Activated CD8-positive, alpha-beta T cell treated with anti-CD3 and anti-CD28 coated beads, Interleukin-2, amount 10 ng/mL, durations not matched to agents 7 days and 5 days (primary cell): ENCODE measurements around the gene ZNF267. TPM values are rescaled to one million over a fixed set of nuclear protein-coding genes. Genes with fewer than 3 reads are reported as not detected.
A peak's percentile ranks its signal among the peaks of the same experiment; 100 is the strongest.

Experiments
- ATAC-seq: fragments of 150-1000 bp; cut with Tn5 transposase; one replicate; pipeline ENCODE4 v1.10.0; 2021; ENCODE audit warnings: moderate library complexity
- CTCF ChIA-PET: fragments of 350-600 bp; sonication (Branson Sonifier 250); formaldehyde crosslinking; loops from one replicate; lab custom pipeline; 2021; ENCODE audit warnings: antibody characterized with exemption; lab: Charles Lee
- POLR2A ChIA-PET: fragments of 350-600 bp; sonication (Branson Sonifier 250); formaldehyde crosslinking; loops from one replicate; lab custom pipeline; 2021; ENCODE audit warnings: antibody characterized with exemption; lab: Charles Lee
- DNase-seq: peaks from one replicate; pipeline ENCODE4 v3.0.0-alpha.2; 2020
- H3K27ac Mint-ChIP-seq: one replicate; pipeline ENCODE4 v1.8.0; 2021; ENCODE audit warnings: mild to moderate bottlenecking, mixed read lengths
- H3K27me3 Mint-ChIP-seq: one replicate; pipeline ENCODE4 v1.8.0; 2021; ENCODE audit warnings: low read depth, mixed read lengths
- H3K36me3 Mint-ChIP-seq: one replicate; pipeline ENCODE4 v1.8.0; 2021; ENCODE audit warnings: low read depth, mixed read lengths
- H3K4me1 Mint-ChIP-seq: one replicate; pipeline ENCODE4 v1.8.0; 2021; ENCODE audit warnings: low read depth, mixed read lengths
- H3K4me3 Mint-ChIP-seq: one replicate; pipeline ENCODE4 v1.8.0; 2021; ENCODE audit warnings: mild to moderate bottlenecking, mixed read lengths
- H3K9me3 Mint-ChIP-seq: one replicate; pipeline ENCODE4 v1.8.0; 2022; ENCODE audit warnings: mixed read lengths; ENCODE audit not compliant: insufficient read depth
- total RNA-seq, 2 experiments: library from RNA; stranded (reverse); gene quantifications; one replicate each; pipeline ENCODE4 v1.2.3, GENCODE V29; 2021

ZNF267 gene
- total RNA-seq, 2 experiments from 2014 or later = 43.9 to 49.8 TPM

DNA sequence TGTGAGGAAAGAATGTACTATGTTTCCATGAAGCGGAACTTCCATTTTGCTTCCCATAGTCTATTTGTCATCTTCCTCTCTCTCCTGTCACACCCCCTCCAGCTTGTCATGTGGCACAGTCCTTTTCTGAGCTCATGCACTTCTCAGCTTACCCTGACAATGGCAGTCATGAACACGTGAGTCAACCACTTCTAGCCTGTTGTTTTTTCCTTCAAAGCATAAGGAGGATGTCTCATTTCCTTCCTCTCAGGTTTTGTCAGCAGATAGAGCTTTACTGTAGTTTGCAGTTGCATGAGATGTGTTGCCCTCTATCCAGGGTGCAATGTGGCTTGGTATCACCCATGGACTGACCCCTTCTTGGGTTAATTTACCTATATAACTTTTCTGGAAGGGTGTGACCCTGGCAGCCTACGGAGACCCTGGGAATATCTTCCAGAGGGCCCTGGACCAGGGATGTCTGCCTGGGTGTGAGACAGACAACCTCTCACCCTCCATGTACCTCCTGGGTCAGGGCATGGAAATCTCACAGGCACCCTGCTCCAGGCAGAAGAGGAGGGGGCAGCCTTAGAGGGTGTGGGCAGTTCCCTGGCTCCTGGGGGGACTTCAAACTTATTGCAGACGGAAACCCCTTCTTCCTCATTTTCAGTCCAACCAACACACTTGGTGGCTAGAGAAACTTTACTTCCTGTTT, 4.0 kb upstream of the ZNF267 start:
- Mint-ChIP-seq H3K27me3 (no peaks in the 10 kb centered on the region), H3K4me3 (peak overlapping the region; percentile 50)

DNA sequence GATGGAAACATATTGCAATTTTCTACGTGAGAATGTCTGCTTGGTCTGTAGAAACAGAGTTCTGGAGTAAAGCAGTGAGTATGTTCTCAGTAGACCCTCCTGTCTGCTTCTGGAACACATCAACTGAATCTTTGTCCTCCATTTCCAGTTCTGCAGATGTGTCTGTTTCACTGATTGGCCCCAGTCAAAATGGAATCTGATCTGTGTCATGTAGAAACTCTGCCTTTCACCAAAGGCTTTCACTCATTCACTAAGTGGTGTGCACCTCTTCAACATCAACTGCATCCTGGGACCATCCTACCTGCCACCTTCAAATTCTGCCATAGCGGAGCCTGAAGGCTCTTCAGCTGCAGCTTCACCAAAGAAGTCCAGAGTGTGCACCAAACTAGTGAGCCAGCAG, 2.8 kb upstream of the ZNF267 start:
- Mint-ChIP-seq H3K27me3 (no peaks in the 10 kb centered on the region), H3K9me3 (peaks cover 4% of the 10 kb centered on the region), H3K4me1 (peaks cover 60% of the 10 kb centered on the region), H3K4me3 (no peak overlapping the region), H3K27ac (peak overlapping the region; percentile 39), H3K36me3 (peaks cover 29% of the 10 kb centered on the region)
- ChIA-PET CTCF (interaction anchor here (2.9 to 6.0 kb wide), 2 partner anchors 157 to 413 kb away, joined by 23 to 76 read pairs; partner anchors contain the start of gene ARMC5), POLR2A (no interaction called here)
- ATAC-seq = no peak
- no peak for DNase-seq

More for the DNA sequence above, 4.0 kb upstream of the ZNF267 start:
- peak; percentile 75 for ATAC-seq
- ChIA-PET CTCF (interaction anchor here (0.6 to 6.0 kb wide), 26 partner anchors 8 to 934 kb away, joined by 3 to 76 read pairs (median 5); partner anchors contain the start of genes ARMC5, HSD3B7, ITGAM and PYCARD), POLR2A (interaction anchor here (0.6 to 2.4 kb wide), 10 partner anchors 8 to 410 kb away, joined by 3 to 13 read pairs (median 4); a partner anchor contains a TSS)
- peak; percentile 88 for DNase-seq
- peaks cover 18% of the 10 kb centered on the region for H3K36me3 Mint-ChIP-seq
- H3K4me1 Mint-ChIP-seq = peaks cover 59% of the 10 kb centered on the region
- H3K9me3 Mint-ChIP-seq = peaks cover 4% of the 10 kb centered on the region
- H3K27ac Mint-ChIP-seq = peak overlapping the region; percentile 82

GRCh38 chr16:31871510-31871909, 2.1 kb upstream of the ZNF267 start:
- ChIA-PET CTCF (interaction anchor here (2.8 kb wide), 1 partner anchor 411 kb away, joined by 9 read pairs; no protein-coding TSS in a partner anchor), POLR2A (no interaction called here)
- no peak overlapping the region for H3K27ac Mint-ChIP-seq
- H3K9me3 Mint-ChIP-seq = peaks cover 4% of the 10 kb centered on the region
- ATAC-seq (no peak), DNase-seq (no peak)
- peaks cover 36% of the 10 kb centered on the region for H3K36me3 Mint-ChIP-seq
- no peaks in the 10 kb centered on the region for H3K27me3 Mint-ChIP-seq
- H3K4me1 Mint-ChIP-seq = peaks cover 67% of the 10 kb centered on the region
- no peak overlapping the region for H3K4me3 Mint-ChIP-seq

GRCh38 chr16:31872201-31872600, 1.4 kb upstream of the ZNF267 start:
- no peaks in the 10 kb centered on the region for H3K27me3 Mint-ChIP-seq
- H3K36me3 Mint-ChIP-seq = peaks cover 43% of the 10 kb centered on the region
- H3K27ac Mint-ChIP-seq = peak overlapping the region; percentile 50
- CTCF ChIA-PET = interaction anchor here (2.8 kb wide), 1 partner anchor 412 kb away, joined by 9 read pairs; no protein-coding TSS in a partner anchor
- H3K4me1 Mint-ChIP-seq = peaks cover 74% of the 10 kb centered on the region
- POLR2A ChIA-PET = interaction anchor here (1.0 to 2.9 kb wide), 4 partner anchors 159 to 412 kb away, joined by 3 to 30 read pairs (median 17); partner anchors contain the start of gene ARMC5
- no peak for DNase-seq
- no peak for ATAC-seq
- H3K4me3 Mint-ChIP-seq = no peak overlapping the region
- H3K9me3 Mint-ChIP-seq = peaks cover 4% of the 10 kb centered on the region

GRCh38 chr16:31874366-31875111, 932 bp downstream of the ZNF267 start:
- CTCF ChIA-PET = interaction anchor here (1.6 to 2.8 kb wide), 2 partner anchors 414 to 417 kb away, joined by 7 to 9 read pairs; no protein-coding TSS in a partner anchor
- H3K4me1 Mint-ChIP-seq = peaks cover 80% of the 10 kb centered on the region
- ATAC-seq = peak; percentile 21
- H3K36me3 Mint-ChIP-seq = peaks cover 66% of the 10 kb centered on the region
- DNase-seq = peak; percentile 43
- peaks cover 8% of the 10 kb centered on the region for H3K9me3 Mint-ChIP-seq
- peak overlapping the region; percentile 90 for H3K4me3 Mint-ChIP-seq
- H3K27ac Mint-ChIP-seq = peak overlapping the region; percentile 82
- no peaks in the 10 kb centered on the region for H3K27me3 Mint-ChIP-seq
- POLR2A ChIA-PET = interaction anchor here (0.7 to 2.9 kb wide), 13 partner anchors 9 to 694 kb away, joined by 3 to 30 read pairs (median 8); partner anchors contain the start of genes ARMC5, FUS and RUSF1

DNA sequence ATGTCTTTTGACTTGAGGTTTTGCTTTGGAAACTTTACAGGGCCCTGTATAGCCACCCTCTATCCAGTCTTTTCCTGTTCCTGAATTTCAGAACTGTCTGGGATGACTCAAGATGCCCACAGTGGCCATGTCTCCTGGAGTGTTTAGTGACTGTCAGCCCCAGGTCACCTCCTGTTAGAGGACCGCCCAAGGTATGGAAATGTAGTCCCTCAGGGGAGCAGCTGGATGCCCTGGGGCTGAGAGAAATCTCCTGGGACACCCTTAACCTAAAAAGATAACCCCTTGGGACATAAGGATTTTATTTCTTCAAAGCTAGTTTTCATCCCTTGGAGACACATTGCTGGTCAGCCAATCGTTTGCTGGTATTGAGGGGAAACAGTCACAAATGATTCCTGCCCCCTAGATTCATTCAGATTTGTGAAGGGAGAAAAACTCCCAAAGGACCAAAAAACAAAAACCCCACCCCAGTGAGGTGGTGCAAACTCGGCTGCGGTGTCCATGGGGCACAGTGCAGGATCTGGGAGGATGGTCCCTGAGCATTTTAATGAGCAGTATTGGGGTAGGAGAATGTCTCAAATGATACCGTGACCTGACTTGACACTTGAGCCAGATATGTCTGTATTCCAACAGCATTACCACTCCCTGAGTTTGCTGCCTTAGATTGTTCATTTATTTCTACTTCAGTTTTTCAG, 1.7 kb downstream of the ZNF267 start:
- H3K4me3 Mint-ChIP-seq = peak overlapping the region; percentile 90

DNA sequence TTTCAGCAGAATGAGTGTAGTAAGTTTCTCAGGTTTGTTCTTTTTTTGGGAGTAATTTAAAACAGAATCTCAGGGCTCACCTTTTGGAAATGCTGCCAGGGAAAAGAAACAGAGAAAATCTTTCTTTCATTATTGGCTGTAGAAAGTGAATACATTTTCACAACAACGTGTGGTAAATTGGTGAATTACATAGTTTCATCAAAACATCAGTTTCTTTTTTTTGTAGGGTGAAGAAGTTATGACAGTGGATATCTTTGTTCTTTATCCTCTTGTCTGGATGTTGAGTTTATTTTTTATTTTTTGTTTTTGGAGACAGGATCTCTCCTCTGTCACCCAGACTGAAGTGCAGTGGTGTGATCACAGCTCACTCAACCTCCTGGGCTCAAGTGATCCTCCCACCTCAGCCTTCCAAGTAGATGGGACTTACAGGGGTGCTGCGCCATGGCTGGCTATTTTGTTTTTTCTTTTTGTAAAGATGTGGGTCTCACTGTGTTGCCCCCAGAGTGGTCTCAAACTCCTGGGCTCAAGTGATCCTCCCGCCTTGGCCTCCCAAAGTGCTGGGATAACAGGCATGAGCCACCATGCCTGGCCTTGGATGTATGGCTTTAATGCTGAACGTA, 2.4 kb downstream of the ZNF267 start:
- CTCF ChIA-PET = interaction anchor here (1.3 to 2.2 kb wide), 2 partner anchors 7 to 180 kb away, joined by 3 to 19 read pairs; no protein-coding TSS in a partner anchor
- Mint-ChIP-seq H3K27me3 (no peaks in the 10 kb centered on the region), H3K36me3 (peaks cover 73% of the 10 kb centered on the region), H3K9me3 (peaks cover 10% of the 10 kb centered on the region), H3K27ac (peak overlapping the region; percentile 82), H3K4me3 (peak overlapping the region; percentile 90), H3K4me1 (peaks cover 81% of the 10 kb centered on the region)
- POLR2A ChIA-PET = interaction anchor here (1.7 to 3.3 kb wide), 3 partner anchors 12 to 417 kb away, joined by 4 to 14 read pairs (median 4); partner anchors contain the start of gene ARMC5
- DNase-seq (no peak), ATAC-seq (no peak)

More for the DNA sequence above, 1.7 kb downstream of the ZNF267 start:
- Mint-ChIP-seq H3K27me3 (no peaks in the 10 kb centered on the region), H3K27ac (peak overlapping the region; percentile 82), H3K9me3 (peaks cover 9% of the 10 kb centered on the region), H3K36me3 (peaks cover 74% of the 10 kb centered on the region), H3K4me1 (peaks cover 83% of the 10 kb centered on the region)
- CTCF ChIA-PET = no interaction called here
- POLR2A ChIA-PET = interaction anchor here (0.7 to 3.3 kb wide), 3 partner anchors 162 to 695 kb away, joined by 3 to 14 read pairs (median 4); partner anchors contain the start of genes ARMC5 and FUS
- DNase-seq (no peak), ATAC-seq (peak; percentile 5)

DNA sequence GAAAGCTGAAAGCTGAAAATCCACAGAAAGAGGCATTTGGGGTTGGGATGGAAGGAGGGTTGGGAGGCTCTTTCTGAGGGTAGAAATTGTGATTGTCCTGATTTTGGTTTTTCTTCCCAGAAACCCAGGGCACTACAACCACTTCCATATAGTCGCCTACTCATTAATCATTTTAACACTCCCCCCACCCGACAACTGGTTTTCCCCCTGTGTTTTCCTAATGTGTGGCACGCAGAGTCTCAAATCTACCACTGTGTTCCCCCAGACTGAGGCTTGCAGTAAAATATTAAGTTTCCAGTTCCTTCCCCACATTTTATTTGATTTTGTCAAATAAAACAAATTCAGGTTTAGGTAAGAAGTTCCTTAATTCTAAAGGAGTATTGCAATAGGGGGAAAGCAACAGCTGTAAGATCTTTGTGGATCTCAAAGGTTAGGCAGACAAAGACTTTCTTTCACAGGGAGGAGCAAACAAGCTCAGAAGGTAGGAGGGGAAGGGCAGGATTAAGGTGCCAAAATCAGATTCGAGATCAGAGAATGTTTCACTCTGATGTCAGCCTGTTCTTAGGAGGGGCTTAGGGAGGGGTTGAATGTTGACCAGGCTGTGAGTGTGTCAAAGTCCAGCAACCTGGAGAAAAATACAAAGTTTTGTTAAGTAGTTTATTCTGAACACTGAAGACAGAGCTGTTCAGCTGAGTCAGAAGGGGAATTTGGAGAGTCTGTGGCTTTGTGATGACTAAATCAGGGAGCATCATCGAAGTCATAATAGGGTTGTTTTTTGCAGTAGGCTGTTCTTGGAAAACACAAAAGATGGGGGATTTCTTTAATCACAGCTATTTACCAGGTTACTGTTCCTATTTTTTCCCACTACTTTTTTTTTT, 3.6 kb downstream of the ZNF267 start:
- Mint-ChIP-seq H3K9me3 (peaks cover 11% of the 10 kb centered on the region), H3K4me1 (peaks cover 81% of the 10 kb centered on the region), H3K27ac (peak overlapping the region; percentile 82), H3K27me3 (no peaks in the 10 kb centered on the region), H3K36me3 (peaks cover 77% of the 10 kb centered on the region), H3K4me3 (peak overlapping the region; percentile 90)
- ATAC-seq (peak; percentile 43), DNase-seq (peak; percentile 62)
- ChIA-PET POLR2A (interaction anchor here (0.6 to 3.3 kb wide), 7 partner anchors 8 to 421 kb away, joined by 3 to 14 read pairs (median 4); a partner anchor contains a TSS), CTCF (interaction anchor here (0.8 to 2.2 kb wide), 7 partner anchors 8 to 421 kb away, joined by 3 to 19 read pairs (median 4); no protein-coding TSS in a partner anchor)

GRCh38 chr16:31877876-31878642, 4.5 kb downstream of the ZNF267 start:
- H3K9me3 Mint-ChIP-seq = peaks cover 18% of the 10 kb centered on the region
- H3K36me3 Mint-ChIP-seq = peaks cover 85% of the 10 kb centered on the region
- no peak for DNase-seq
- POLR2A ChIA-PET = interaction anchor here (0.6 to 3.3 kb wide), 6 partner anchors 9 to 1019 kb away, joined by 3 to 14 read pairs (median 5); a partner anchor contains a TSS
- peaks cover 79% of the 10 kb centered on the region for H3K4me1 Mint-ChIP-seq
- H3K27me3 Mint-ChIP-seq = no peaks in the 10 kb centered on the region
- peak overlapping the region; percentile 90 for H3K4me3 Mint-ChIP-seq
- no peak for ATAC-seq
- CTCF ChIA-PET = interaction anchor here (0.8 to 2.2 kb wide), 5 partner anchors 9 to 422 kb away, joined by 3 to 19 read pairs (median 4); no protein-coding TSS in a partner anchor
- H3K27ac Mint-ChIP-seq = peak overlapping the region; percentile 82
